HepG2 (cell line): ENCODE measurements around the gene FGD6. TPM values are rescaled to one million over a fixed set of nuclear protein-coding genes. Genes with fewer than 3 reads are reported as not detected.
"Not testable (repeated sequence)": the region's sequence is repeated elsewhere in the genome, so short reads cannot be mapped to it uniquely, and the experiment has no call there.

ENCODE experiments used
- ATAC-seq: fragments of 200-7000 bp; cut with Tn5 transposase; 3 replicates; pipeline ENCODE4 v1.9.1; 2020; ENCODE audit warnings: mild to moderate bottlenecking, moderate library complexity
- BruUV-seq: library from RNA; stranded (reverse); fragments of 400-500 nt; replicated peaks from 2 replicates; lab custom pipeline; 2021; lab: Mats Ljungman, UMichigan
- CTCF ChIA-PET: fragments of 300-600 bp; formaldehyde crosslinking; extraction: SDS; loops from one replicate; lab custom pipeline; 2021; ENCODE audit warnings: low total read pairs, inconsistent platforms, low intra/inter-chr PET ratio; lab: Yijun Ruan, JAX
- POLR2A ChIA-PET: fragments of 350-600 bp; sonication (Branson Sonifier 250); formaldehyde crosslinking; loops from one replicate; lab custom pipeline; 2020; ENCODE audit warnings: antibody characterized with exemption, inconsistent platforms; lab: Yijun Ruan, JAX
- DNase-seq: peaks from one replicate; pipeline ENCODE4 v3.0.0-alpha.2; 2015; ENCODE audit warnings: low spot score
- FAIRE-seq: peaks from 3 replicates; lab custom pipeline; 2011; peaks lifted over from hg19 to GRCh38; lab: Jason Lieb, UNC
- H2AFZ ChIP-seq: one replicate; pipeline ENCODE4 v1.6.1; 2011; ENCODE audit warnings: low read length, inconsistent platforms
- H3K27ac ChIP-seq: fragments of 300-600 bp; 3 replicates; pipeline ENCODE4 v1.8.0; 2011; ENCODE audit warnings: mixed run types, mild to moderate bottlenecking, mixed read lengths, low read length, inconsistent platforms; ENCODE audit not compliant: insufficient read depth; ENCODE audit errors: extremely low read length
- H3K27me3 ChIP-seq, 2 experiments: fragments of 200-600 bp in 1 of 2; 2 replicates in 1 of 2; 3 replicates in 1 of 2; pipeline versions ENCODE4 v1.6.0 to v1.8.0; 2011; ENCODE audit warnings: low read length in 2 of 2, mild to moderate bottlenecking in 2 of 2, moderate library complexity in 2 of 2, inconsistent platforms in 1 of 2; ENCODE audit not compliant: insufficient read depth in 2 of 2, control insufficient read depth in 1 of 2
- H3K36me3 ChIP-seq, 2 experiments: fragments of 200-600 bp in 1 of 2; replicated peaks in 1 of 2; 2 replicates in 1 of 2; 3 replicates in 1 of 2; pipeline versions ENCODE4 v1.5.1 to v1.8.0; 2011; ENCODE audit warnings: low read length in 2 of 2, inconsistent platforms in 1 of 2; ENCODE audit not compliant: insufficient read depth in 2 of 2, control insufficient read depth in 1 of 2
- H3K4me1 ChIP-seq: 2 replicates; pipeline ENCODE4 v1.5.1; 2012; ENCODE audit warnings: low read length, inconsistent platforms; ENCODE audit not compliant: insufficient read depth
- H3K4me2 ChIP-seq: 2 replicates; pipeline ENCODE4 v1.6.0; 2011; ENCODE audit warnings: low read depth, low read length, inconsistent platforms
- H3K4me3 ChIP-seq, 3 experiments: fragments of 200-600 bp in 1 of 3; sonication (generic), shearing (Covaris generic) in 1 of 3; replicated peaks in 1 of 3; 2 replicates each; pipeline ENCODE4 v1.5.1; 2011 to 2016; ENCODE audit warnings: low read length in 3 of 3, inconsistent platforms in 2 of 3, low read depth in 2 of 3, mild to moderate bottlenecking in 2 of 3, control low read depth in 1 of 3, mixed read lengths in 1 of 3; ENCODE audit not compliant: insufficient read depth in 1 of 3
- H3K79me2 ChIP-seq: one replicate; pipeline ENCODE4 v1.6.1; 2011; ENCODE audit warnings: low read length, inconsistent platforms; ENCODE audit not compliant: insufficient read depth
- H3K9ac ChIP-seq: 2 replicates; pipeline ENCODE4 v1.6.0; 2011; ENCODE audit warnings: mild to moderate bottlenecking, low read depth, low read length, inconsistent platforms; ENCODE audit not compliant: insufficient read depth
- H3K9me3 ChIP-seq: 2 replicates; pipeline ENCODE4 v1.5.1; 2012; ENCODE audit warnings: mild to moderate bottlenecking, low read length
- H4K20me1 ChIP-seq: 2 replicates; pipeline ENCODE4 v1.6.0; 2011; ENCODE audit warnings: inconsistent platforms, mild to moderate bottlenecking, low read length, moderate library complexity; ENCODE audit not compliant: insufficient read depth
- ZNF121 ChIP-seq: sonication (generic); formaldehyde crosslinking; IDR thresholded peaks from 2 replicates; pipeline ENCODE4 v1.5.0; 2020; ENCODE audit warnings: mild to moderate bottlenecking, missing genetic modification reagents
- ZNF264 ChIP-seq: sonication (generic); formaldehyde crosslinking; IDR thresholded peaks from 2 replicates; pipeline ENCODE4 v1.4.0; 2020; ENCODE audit warnings: missing genetic modification reagents
- WGBS: methylation state at CpG from one replicate; pipeline ENCODE4 v1.1.6; 2017; ENCODE audit warnings: low lambda C conversion rate; 5-methylcytosine and 5-hydroxymethylcytosine counted together
- in situ Hi-C: cut with HindIII; loops from 2 replicates; pipeline ENCODE4 v1.10.0; 2017; ENCODE audit warnings: low pct_unique_long_range_greater_than_20kb; ENCODE audit not compliant: extremely low pct_ligation_motif_present
- intact Hi-C: fragments of 100-400 bp; cut with micrococcal nuclease; formaldehyde crosslinking; loops from one replicate; pipeline ENCODE4 v1.10.0; 2022; ENCODE audit not compliant: unreplicated experiment
- polyA plus RNA-seq, 8 experiments: library from polyadenylated mRNA; depleted of rRNA in 3 of 8; stranded (reverse) in 7 of 8; unstranded in 1 of 8; fragments of >200 nt; fragmentation: Illumina TruSeq in 4 of 8; extraction: Trizol in 4 of 8; gene quantifications; 2 replicates each; pipeline versions ENCODE4 v1.2.1 to v1.2.3, GENCODE V29; 2011 to 2016; ENCODE audit warnings: low read depth in 4 of 8, missing spikeins in 1 of 8, mixed read lengths in 1 of 8; ENCODE audit not compliant: insufficient read depth in 1 of 8
- total RNA-seq, 5 experiments: library from RNA; depleted of rRNA; stranded (reverse); fragments of >200 nt; fragmentation: Illumina TruSeq; extraction: Trizol; gene quantifications; 2 replicates each; pipeline ENCODE4 v1.2.3, GENCODE V29; 2016; ENCODE audit warnings: low read depth in 1 of 5

The FGD6 gene
- total and polyA plus RNA-seq, 2 of the 13 experiments (the other 11 are each of a cell fraction or from before 2014, with no cell fraction given), result 2.2 to 4.3 TPM

DNA sequence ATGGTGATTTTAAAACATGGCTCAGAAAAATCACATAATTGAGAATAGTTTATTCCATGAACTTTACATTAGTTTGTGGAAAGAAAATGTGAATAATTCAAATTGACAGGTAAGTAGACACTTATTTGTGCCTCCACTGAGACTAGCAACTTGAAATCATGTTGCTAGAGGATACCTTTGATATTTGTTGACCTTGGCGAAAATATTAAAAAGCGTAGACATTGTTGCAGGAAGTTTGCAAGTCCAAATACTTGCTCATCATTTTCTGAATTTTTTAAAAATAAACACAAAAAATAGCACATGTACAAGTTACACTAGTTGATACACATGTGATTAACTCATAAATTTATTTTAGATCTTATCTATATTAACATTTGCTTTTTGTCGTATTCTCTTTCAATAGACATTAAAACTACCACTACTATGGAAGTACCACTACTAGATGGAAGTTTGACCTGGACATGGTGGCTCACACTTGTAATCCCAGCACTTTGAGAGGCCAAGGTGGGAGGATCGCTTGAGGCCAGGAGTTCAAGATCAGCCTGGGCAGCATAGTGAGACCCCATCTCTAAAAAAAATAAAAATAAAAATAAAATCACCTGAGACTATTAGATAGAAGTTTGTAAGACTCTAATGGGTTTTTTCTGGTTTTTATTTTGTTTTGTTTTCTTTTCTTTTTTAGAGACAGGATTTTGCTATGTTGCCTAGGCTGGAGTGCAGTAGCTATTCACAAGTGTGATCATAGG lies 24.7 kb upstream of the FGD6 start:
- Histone ChIP-seq H3K36me3 (peaks cover 4% of the 10 kb centered on the region in 2 experiments; a peak in 2 of 5 replicates), H3K79me2 (peaks cover 50% of the 10 kb centered on the region), H3K4me2 (no peak overlapping the region), H3K27me3 (no peaks in the 10 kb centered on the region; a peak in 1 of 5 replicates), H2AFZ (no peak overlapping the region), H3K4me1 (peaks cover 24% of the 10 kb centered on the region)
- DNase-seq, result no peak
- BruUV-seq, result no TSS peak
- intact Hi-C loops, result no loop called here
- CTCF ChIA-PET, result no interaction called here
- in situ Hi-C loops, result no loop called here
- FAIRE-seq, result no peak
- TF ChIP-seq ZNF121 (CRISPR knock-in tag) (peak; percentile 58; the same call in 1 of the 2 replicates), ZNF264 (no peak)
- TF ChIP-seq, all 625 proteins: peak for 1
- Histone ChIP-seq H3K4me3 (no peak overlapping the region), H3K9me3 (no peaks in the 10 kb centered on the region), H4K20me1 (0 out of 2 replicates have a peak, but pooled peaks cover 5% of the 10 kb centered on the region), H3K27ac (no peak overlapping the region), H3K9ac (no peak overlapping the region)
- no peak for ATAC-seq
- POLR2A ChIA-PET, result interaction anchor here (0.6 kb wide), 1 partner anchor 16 kb away, joined by 3 read pairs; no protein-coding TSS in a partner anchor
- 81% methylated on average over 4 of the region's 4 CpGs for WGBS

DNA sequence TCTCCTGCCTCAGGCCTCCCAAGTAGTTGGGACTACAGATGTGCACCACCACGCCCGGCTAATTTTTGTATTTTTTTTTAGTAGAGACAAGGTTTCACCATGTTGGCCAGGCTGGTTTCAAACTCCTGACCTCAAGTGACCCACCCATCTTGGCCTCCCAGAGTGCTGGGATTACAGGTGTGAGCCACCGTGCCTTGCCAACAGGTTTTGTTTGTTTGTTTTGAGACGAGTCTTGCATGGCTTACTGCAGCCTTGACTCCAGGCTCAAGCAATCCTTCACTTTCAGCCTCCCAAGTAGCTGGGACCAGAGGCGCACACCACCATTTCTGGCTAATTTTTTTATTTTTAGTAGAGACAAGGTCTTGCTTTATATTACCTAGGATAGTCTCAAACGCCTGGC lies 23.9 kb upstream of the FGD6 start:
- H3K36me3 ChIP-seq, in situ Hi-C loops, H3K9me3 ChIP-seq, CTCF ChIA-PET, H2AFZ ChIP-seq, DNase-seq, H3K27ac ChIP-seq, ATAC-seq, H3K4me2 ChIP-seq, FAIRE-seq, H3K9ac ChIP-seq, BruUV-seq, H3K27me3 ChIP-seq, H4K20me1 ChIP-seq, H3K4me3 ChIP-seq, intact Hi-C loops: not testable (repeated sequence)
- POLR2A ChIA-PET, result interaction anchor here (0.6 kb wide), 1 partner anchor 15 kb away, joined by 3 read pairs; no protein-coding TSS in a partner anchor
- WGBS, result 91% methylated on average over 6 of the region's 6 CpGs
- peaks cover 52% of the 10 kb centered on the region for H3K79me2 ChIP-seq
- H3K4me1 ChIP-seq, result peaks cover 28% of the 10 kb centered on the region
